HepG2 (cell line): ENCODE results near the gene LRRC34. TPM values are rescaled to one million over a fixed set of nuclear protein-coding genes. Genes with fewer than 3 reads are reported as not detected.

Source experiments
- ATAC-seq: fragments of 200-7000 bp; cut with Tn5 transposase; 3 replicates; pipeline ENCODE4 v1.9.1; 2020; ENCODE audit warnings: mild to moderate bottlenecking, moderate library complexity
- BruUV-seq: library from RNA; stranded (reverse); fragments of 400-500 nt; replicated peaks from 2 replicates; lab custom pipeline; 2021; lab: Mats Ljungman, UMichigan
- CTCF ChIA-PET: fragments of 300-600 bp; formaldehyde crosslinking; extraction: SDS; loops from one replicate; lab custom pipeline; 2021; ENCODE audit warnings: low total read pairs, inconsistent platforms, low intra/inter-chr PET ratio; lab: Yijun Ruan, JAX
- POLR2A ChIA-PET: fragments of 350-600 bp; sonication (Branson Sonifier 250); formaldehyde crosslinking; loops from one replicate; lab custom pipeline; 2020; ENCODE audit warnings: antibody characterized with exemption, inconsistent platforms; lab: Yijun Ruan, JAX
- DNase-seq: peaks from one replicate; pipeline ENCODE4 v3.0.0-alpha.2; 2015; ENCODE audit warnings: low spot score
- FAIRE-seq: peaks from 3 replicates; lab custom pipeline; 2011; peaks lifted over from hg19 to GRCh38; lab: Jason Lieb, UNC
- H2AFZ ChIP-seq: one replicate; pipeline ENCODE4 v1.6.1; 2011; ENCODE audit warnings: low read length, inconsistent platforms
- H3K27ac ChIP-seq: fragments of 300-600 bp; 3 replicates; pipeline ENCODE4 v1.8.0; 2011; ENCODE audit warnings: mixed run types, mild to moderate bottlenecking, mixed read lengths, low read length, inconsistent platforms; ENCODE audit not compliant: insufficient read depth; ENCODE audit errors: extremely low read length
- H3K27me3 ChIP-seq, 2 experiments: fragments of 200-600 bp in 1 of 2; 2 replicates in 1 of 2; 3 replicates in 1 of 2; pipeline versions ENCODE4 v1.6.0 to v1.8.0; 2011; ENCODE audit warnings: low read length in 2 of 2, mild to moderate bottlenecking in 2 of 2, moderate library complexity in 2 of 2, inconsistent platforms in 1 of 2; ENCODE audit not compliant: insufficient read depth in 2 of 2, control insufficient read depth in 1 of 2
- H3K36me3 ChIP-seq, 2 experiments: fragments of 200-600 bp in 1 of 2; replicated peaks in 1 of 2; 2 replicates in 1 of 2; 3 replicates in 1 of 2; pipeline versions ENCODE4 v1.5.1 to v1.8.0; 2011; ENCODE audit warnings: low read length in 2 of 2, inconsistent platforms in 1 of 2; ENCODE audit not compliant: insufficient read depth in 2 of 2, control insufficient read depth in 1 of 2
- H3K4me1 ChIP-seq: 2 replicates; pipeline ENCODE4 v1.5.1; 2012; ENCODE audit warnings: low read length, inconsistent platforms; ENCODE audit not compliant: insufficient read depth
- H3K4me2 ChIP-seq: 2 replicates; pipeline ENCODE4 v1.6.0; 2011; ENCODE audit warnings: low read depth, low read length, inconsistent platforms
- H3K4me3 ChIP-seq, 3 experiments: fragments of 200-600 bp in 1 of 3; sonication (generic), shearing (Covaris generic) in 1 of 3; replicated peaks in 1 of 3; 2 replicates each; pipeline ENCODE4 v1.5.1; 2011 to 2016; ENCODE audit warnings: low read length in 3 of 3, inconsistent platforms in 2 of 3, low read depth in 2 of 3, mild to moderate bottlenecking in 2 of 3, control low read depth in 1 of 3, mixed read lengths in 1 of 3; ENCODE audit not compliant: insufficient read depth in 1 of 3
- H3K79me2 ChIP-seq: one replicate; pipeline ENCODE4 v1.6.1; 2011; ENCODE audit warnings: low read length, inconsistent platforms; ENCODE audit not compliant: insufficient read depth
- H3K9ac ChIP-seq: 2 replicates; pipeline ENCODE4 v1.6.0; 2011; ENCODE audit warnings: mild to moderate bottlenecking, low read depth, low read length, inconsistent platforms; ENCODE audit not compliant: insufficient read depth
- H3K9me3 ChIP-seq: 2 replicates; pipeline ENCODE4 v1.5.1; 2012; ENCODE audit warnings: mild to moderate bottlenecking, low read length
- H4K20me1 ChIP-seq: 2 replicates; pipeline ENCODE4 v1.6.0; 2011; ENCODE audit warnings: inconsistent platforms, mild to moderate bottlenecking, low read length, moderate library complexity; ENCODE audit not compliant: insufficient read depth
- CREB1 ChIP-seq, 2 experiments: fragments of 450-650 bp in 1 of 2; IDR thresholded peaks; 2 replicates each; pipeline ENCODE4 v1.6.1; 2016 to 2017; ENCODE audit warnings: control low read depth in 1 of 2, mild to moderate bottlenecking in 1 of 2, missing compliant biosample characterization in 1 of 2, missing genetic modification characterization in 1 of 2
- ESRRA ChIP-seq: sonication (generic); formaldehyde crosslinking; IDR thresholded peaks from 2 replicates; pipeline ENCODE4 v1.5.1; 2020; ENCODE audit warnings: mild to moderate bottlenecking, low read depth, missing genetic modification reagents
- GFI1 ChIP-seq: sonication (generic); formaldehyde crosslinking; IDR thresholded peaks from 2 replicates; pipeline ENCODE4 v1.5.0; 2020; ENCODE audit warnings: missing genetic modification reagents, mild to moderate bottlenecking, borderline replicate concordance
- NAIF1 ChIP-seq: sonication (generic); formaldehyde crosslinking; IDR thresholded peaks from 2 replicates; pipeline ENCODE4 v1.5.0; 2020; ENCODE audit warnings: mild to moderate bottlenecking, missing genetic modification reagents, borderline replicate concordance
- TBP ChIP-seq: sonication (generic); formaldehyde crosslinking; IDR thresholded peaks from 2 replicates; pipeline ENCODE4 v1.5.0; 2020; ENCODE audit warnings: missing genetic modification reagents
- TP53 ChIP-seq: sonication (generic); formaldehyde crosslinking; conservative IDR thresholded peaks from 2 replicates; pipeline ENCODE4 v1.4.0; 2020; ENCODE audit warnings: missing genetic modification reagents
- TSC22D2 ChIP-seq: sonication (generic); formaldehyde crosslinking; IDR thresholded peaks from 2 replicates; pipeline ENCODE4 v1.5.1; 2020; ENCODE audit warnings: missing genetic modification reagents, mild to moderate bottlenecking, borderline replicate concordance
- ZNF101 ChIP-seq: sonication (generic); formaldehyde crosslinking; IDR thresholded peaks from 2 replicates; pipeline ENCODE4 v1.4.0; 2020; ENCODE audit warnings: mild to moderate bottlenecking, low read depth, missing genetic modification reagents, borderline replicate concordance
- ZNF652 ChIP-seq: IDR thresholded peaks from 2 replicates; pipeline ENCODE4 v1.6.1; 2016; ENCODE audit warnings: low read depth, borderline replicate concordance
- ZNF737 ChIP-seq: sonication (generic); formaldehyde crosslinking; IDR thresholded peaks from 2 replicates; pipeline ENCODE4 v1.5.0; 2020; ENCODE audit warnings: missing genetic modification reagents, mild to moderate bottlenecking, borderline replicate concordance
- WGBS: methylation state at CpG from one replicate; pipeline ENCODE4 v1.1.6; 2017; ENCODE audit warnings: low lambda C conversion rate; 5-methylcytosine and 5-hydroxymethylcytosine counted together
- in situ Hi-C: cut with HindIII; loops from 2 replicates; pipeline ENCODE4 v1.10.0; 2017; ENCODE audit warnings: low pct_unique_long_range_greater_than_20kb; ENCODE audit not compliant: extremely low pct_ligation_motif_present
- intact Hi-C: fragments of 100-400 bp; cut with micrococcal nuclease; formaldehyde crosslinking; loops from one replicate; pipeline ENCODE4 v1.10.0; 2022; ENCODE audit not compliant: unreplicated experiment
- polyA plus RNA-seq, 8 experiments: library from polyadenylated mRNA; depleted of rRNA in 3 of 8; stranded (reverse) in 7 of 8; unstranded in 1 of 8; fragments of >200 nt; fragmentation: Illumina TruSeq in 4 of 8; extraction: Trizol in 4 of 8; gene quantifications; 2 replicates each; pipeline versions ENCODE4 v1.2.1 to v1.2.3, GENCODE V29; 2011 to 2016; ENCODE audit warnings: low read depth in 4 of 8, missing spikeins in 1 of 8, mixed read lengths in 1 of 8; ENCODE audit not compliant: insufficient read depth in 1 of 8
- total RNA-seq, 5 experiments: library from RNA; depleted of rRNA; stranded (reverse); fragments of >200 nt; fragmentation: Illumina TruSeq; extraction: Trizol; gene quantifications; 2 replicates each; pipeline ENCODE4 v1.2.3, GENCODE V29; 2016; ENCODE audit warnings: low read depth in 1 of 5
- TF ChIP-seq, protein P1 (sequence below): sonication (generic); formaldehyde crosslinking; IDR thresholded peaks from 2 replicates; pipeline ENCODE4 v1.5.0; 2020; ENCODE audit warnings: mild to moderate bottlenecking, missing genetic modification reagents, borderline replicate concordance
- TF ChIP-seq, protein P2 (sequence below): sonication (generic); formaldehyde crosslinking; IDR thresholded peaks from 2 replicates; pipeline ENCODE4 v1.8.1; 2023; ENCODE audit warnings: mild to moderate bottlenecking, moderate library complexity, missing genetic modification reagents
- TF ChIP-seq, protein P3 (sequence below): sonication (generic); formaldehyde crosslinking; IDR thresholded peaks from 2 replicates; pipeline ENCODE4 v1.4.0; 2020; ENCODE audit warnings: missing genetic modification reagents, borderline replicate concordance
- TF ChIP-seq, protein P4 (sequence below): sonication (generic); formaldehyde crosslinking; IDR thresholded peaks from 2 replicates; pipeline ENCODE4 v1.5.1; 2020; ENCODE audit warnings: mild to moderate bottlenecking, missing genetic modification reagents, moderate library complexity

The LRRC34 gene
- total and polyA plus RNA-seq, 2 of the 13 experiments (the other 11 are each of a cell fraction or from before 2014, with no cell fraction given) = not detected

DNA sequence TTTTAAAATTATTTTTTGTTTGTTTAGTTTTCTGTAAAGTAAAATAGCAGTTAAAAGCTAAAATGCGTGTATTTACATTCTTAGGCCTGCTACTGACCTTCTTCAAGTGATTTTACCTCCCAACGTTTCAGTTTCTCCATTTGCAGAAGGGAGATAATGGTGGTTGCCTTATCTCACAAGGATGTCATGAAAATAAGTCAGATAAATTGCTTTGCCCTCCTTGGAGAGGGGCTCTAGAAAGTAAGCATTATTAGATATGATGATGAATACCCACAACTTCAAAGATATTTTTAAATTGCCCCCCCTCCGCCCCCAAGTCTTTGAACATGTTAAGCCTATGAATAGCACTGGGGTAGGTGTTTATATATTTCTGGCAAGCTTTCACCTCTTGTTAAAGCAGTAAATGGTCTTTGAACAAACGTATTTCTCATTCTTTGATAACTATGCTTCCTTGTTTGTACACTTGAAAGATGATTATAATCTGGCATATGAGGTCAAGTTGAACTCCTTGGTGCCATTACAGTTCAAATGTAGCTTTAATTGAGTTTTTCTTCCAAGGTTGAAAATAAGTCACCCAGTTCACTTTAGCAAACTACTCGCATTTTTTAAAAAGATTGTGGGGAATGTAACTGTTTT lies 54.2 kb downstream of the LRRC34 start:
- Histone ChIP-seq H3K36me3 (no peaks in the 10 kb centered on the region), H3K27ac (no peak overlapping the region), H3K4me2 (no peak overlapping the region), H3K4me1 (peaks cover 20% of the 10 kb centered on the region), H3K27me3 (0 out of 5 replicates have a peak, but pooled peaks cover 0 to 4% of the 10 kb centered on the region in 2 experiments), H3K79me2 (no peaks in the 10 kb centered on the region), H4K20me1 (no peaks in the 10 kb centered on the region), H3K4me3 (no peak overlapping the region), H2AFZ (no peak overlapping the region), H3K9me3 (no peaks in the 10 kb centered on the region), H3K9ac (no peak overlapping the region)
- intact Hi-C loops (no loop called here), in situ Hi-C loops (no loop called here)
- no peak for TF ChIP-seq TBP
- TF ChIP-seq, protein P1, sequence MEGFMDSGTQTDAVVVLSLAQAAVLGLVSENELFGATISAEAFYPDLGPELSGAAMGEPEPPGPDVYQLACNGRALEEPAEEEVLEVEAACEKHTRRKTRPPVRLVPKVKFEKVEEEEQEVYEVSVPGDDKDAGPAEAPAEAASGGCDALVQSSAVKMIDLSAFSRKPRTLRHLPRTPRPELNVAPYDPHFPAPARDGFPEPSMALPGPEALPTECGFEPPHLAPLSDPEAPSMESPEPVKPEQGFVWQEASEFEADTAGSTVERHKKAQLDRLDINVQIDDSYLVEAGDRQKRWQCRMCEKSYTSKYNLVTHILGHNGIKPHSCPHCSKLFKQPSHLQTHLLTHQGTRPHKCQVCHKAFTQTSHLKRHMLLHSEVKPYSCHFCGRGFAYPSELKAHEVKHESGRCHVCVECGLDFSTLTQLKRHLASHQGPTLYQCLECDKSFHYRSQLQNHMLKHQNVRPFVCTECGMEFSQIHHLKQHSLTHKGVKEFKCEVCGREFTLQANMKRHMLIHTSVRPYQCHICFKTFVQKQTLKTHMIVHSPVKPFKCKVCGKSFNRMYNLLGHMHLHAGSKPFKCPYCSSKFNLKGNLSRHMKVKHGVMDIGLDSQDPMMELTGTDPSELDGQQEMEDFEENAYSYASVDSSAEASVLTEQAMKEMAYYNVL (CRISPR knock-in tag) = no peak
- no peak for TF ChIP-seq NAIF1 (CRISPR knock-in tag)
- no peak for TF ChIP-seq GFI1 (CRISPR knock-in tag)
- TF ChIP-seq ESRRA = no peak
- no peak for TF ChIP-seq ZNF101 (CRISPR knock-in tag)
- TF ChIP-seq, protein P2, sequence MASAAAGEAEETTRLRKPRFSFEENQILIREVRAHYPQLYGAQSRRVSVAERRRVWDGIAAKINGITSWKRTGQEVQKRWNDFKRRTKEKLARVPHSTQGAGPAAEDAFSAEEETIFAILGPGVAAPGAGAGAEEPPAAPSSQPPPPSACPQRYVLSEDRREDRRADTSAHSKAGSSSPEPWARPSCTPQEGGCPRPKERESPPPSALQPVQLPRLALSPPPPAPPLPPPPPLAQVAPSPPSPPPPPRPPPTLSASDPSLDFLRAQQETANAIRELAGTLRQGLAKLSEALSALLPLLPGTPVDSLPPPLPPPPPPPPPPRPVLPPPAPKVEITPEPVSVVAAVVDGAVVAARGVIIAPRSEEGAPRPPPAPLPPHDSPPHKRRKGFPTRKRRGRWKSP = no peak
- TF ChIP-seq, protein P3, sequence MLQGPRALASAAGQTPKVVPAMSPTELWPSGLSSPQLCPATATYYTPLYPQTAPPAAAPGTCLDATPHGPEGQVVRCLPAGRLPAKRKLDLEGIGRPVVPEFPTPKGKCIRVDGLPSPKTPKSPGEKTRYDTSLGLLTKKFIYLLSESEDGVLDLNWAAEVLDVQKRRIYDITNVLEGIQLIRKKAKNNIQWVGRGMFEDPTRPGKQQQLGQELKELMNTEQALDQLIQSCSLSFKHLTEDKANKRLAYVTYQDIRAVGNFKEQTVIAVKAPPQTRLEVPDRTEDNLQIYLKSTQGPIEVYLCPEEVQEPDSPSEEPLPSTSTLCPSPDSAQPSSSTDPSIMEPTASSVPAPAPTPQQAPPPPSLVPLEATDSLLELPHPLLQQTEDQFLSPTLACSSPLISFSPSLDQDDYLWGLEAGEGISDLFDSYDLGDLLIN = no peak
- no peak for TF ChIP-seq TP53
- no peak for TF ChIP-seq ZNF737 (CRISPR knock-in tag)
- TF ChIP-seq, protein P4, sequence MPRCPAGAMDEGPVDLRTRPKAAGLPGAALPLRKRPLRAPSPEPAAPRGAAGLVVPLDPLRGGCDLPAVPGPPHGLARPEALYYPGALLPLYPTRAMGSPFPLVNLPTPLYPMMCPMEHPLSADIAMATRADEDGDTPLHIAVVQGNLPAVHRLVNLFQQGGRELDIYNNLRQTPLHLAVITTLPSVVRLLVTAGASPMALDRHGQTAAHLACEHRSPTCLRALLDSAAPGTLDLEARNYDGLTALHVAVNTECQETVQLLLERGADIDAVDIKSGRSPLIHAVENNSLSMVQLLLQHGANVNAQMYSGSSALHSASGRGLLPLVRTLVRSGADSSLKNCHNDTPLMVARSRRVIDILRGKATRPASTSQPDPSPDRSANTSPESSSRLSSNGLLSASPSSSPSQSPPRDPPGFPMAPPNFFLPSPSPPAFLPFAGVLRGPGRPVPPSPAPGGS (CRISPR knock-in tag) = no peak
- no peak for TF ChIP-seq ZNF652 (CRISPR knock-in tag)
- TF ChIP-seq CREB1 (IDR thresholded peaks at IDR 0.05) = no peak
- no peak for TF ChIP-seq CREB1 (CRISPR knock-in tag; IDR thresholded peaks at IDR 0.05)
- TF ChIP-seq TSC22D2 (CRISPR knock-in tag) = no peak
- 24% methylated on average over 5 of the region's 5 CpGs for WGBS
- POLR2A ChIA-PET = no interaction called here
- BruUV-seq = no TSS peak
- DNase-seq (no peak), ATAC-seq (no peak), FAIRE-seq (no peak)
- CTCF ChIA-PET = no interaction called here
